ENCODE results near the gene ZNF197. TPM values are rescaled to one million over a fixed set of nuclear protein-coding genes. Genes with fewer than 3 reads are reported as not detected.

Gene ZNF197
- total RNA-seq = 16.6 and 17.5 TPM in 2 replicates

GRCh38 chr3:44624749-44625480 is at the start of gene ZNF197:
Gene ZNF197, plus strand, starts transcription at chr3:44625036. Its CDS starts 4,119 bp downstream, at chr3:44629155.

DNA sequence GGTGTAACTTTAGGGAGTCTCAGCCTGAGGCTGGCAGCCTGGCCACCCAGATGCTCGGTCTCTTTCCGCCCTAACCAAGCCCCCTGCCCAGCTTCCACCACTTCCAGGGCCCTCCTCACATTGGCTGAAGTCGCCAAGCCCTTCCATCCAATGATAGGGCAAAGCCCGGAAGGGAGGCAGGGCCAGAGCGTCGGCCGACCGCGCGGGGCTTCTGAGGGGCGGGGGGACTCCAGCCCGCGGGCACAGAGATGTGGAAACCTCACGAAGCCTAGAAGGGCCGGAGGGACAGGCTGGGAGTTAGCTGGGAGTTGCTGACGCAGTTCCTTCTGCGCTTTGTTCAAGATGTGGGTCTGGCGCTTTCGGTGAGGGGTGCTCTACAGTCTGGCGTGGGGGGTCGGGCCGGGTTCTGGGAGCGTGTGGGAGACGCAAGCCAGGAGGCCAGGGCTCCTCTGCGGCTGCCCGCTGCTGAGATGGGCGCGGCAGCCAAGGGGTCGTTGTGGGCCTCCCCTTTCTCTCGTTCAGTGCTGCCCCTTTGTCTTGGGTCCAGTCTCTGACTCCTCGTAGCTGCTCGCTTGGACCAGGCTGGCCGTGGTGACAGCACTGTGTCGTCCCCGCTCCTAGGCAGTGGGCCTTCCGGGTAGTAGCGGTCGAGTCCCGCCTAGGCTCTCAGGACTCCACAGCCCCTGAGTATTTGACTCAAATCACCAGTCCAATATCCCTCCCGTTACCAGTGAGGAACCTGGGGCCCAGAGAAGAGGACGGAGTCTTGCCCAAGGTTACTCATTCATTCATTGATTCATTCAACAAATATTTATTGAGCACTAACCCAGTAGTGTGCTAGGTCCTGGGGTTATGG is 40.0 kb upstream of the ZNF197 start, which contains the start of gene ZNF660:
TSS of gene ZNF660 (plus strand) at position 319 of the 856 bp plus-strand sequence. CDS start 9,230 bp downstream, outside the sequence.

DNA sequence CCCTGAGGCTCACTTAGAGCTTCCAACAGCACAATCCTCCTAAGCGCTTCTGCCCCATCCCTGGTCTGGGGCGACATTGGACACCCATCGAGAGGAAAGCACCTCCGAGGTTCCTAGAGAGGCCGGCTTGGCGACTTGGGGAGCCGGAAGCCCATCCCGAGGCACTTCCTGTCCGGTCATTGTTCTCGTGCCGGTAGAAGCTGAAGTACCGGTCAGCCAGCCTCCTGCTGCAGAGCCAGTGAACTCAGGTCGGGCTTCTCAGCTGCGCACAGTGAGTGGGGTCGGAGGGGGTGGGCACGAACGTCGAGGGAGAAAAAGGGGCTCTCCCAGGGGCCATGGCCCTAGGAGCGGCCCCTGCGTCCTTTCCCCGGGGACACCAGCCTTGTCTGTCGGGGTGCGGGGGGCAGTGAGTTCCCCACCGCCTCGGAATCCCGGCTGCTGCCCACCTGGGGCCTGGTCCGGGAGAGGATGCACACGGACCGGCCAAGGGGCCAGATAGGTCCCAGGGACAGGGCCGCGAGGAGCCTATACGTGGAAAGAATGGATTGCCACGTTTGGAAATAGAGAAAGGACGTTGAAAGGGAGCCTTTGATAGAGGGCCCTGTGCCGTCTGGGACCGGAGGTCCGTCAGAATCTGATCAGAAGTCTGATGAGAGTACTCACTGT is 23.9 kb downstream of the ZNF197 start, which contains the start of gene ZNF35:
TSS of gene ZNF35 (plus strand) at position 169 of the 666 bp plus-strand sequence. CDS start 2,336 bp downstream, outside the sequence.

Other genes starting within 250 kb of the ZNF197 start
- 5.5 and 7.4 TPM in 2 replicates for gene ZNF445, start 147.4 kb upstream of the ZNF197 start, total RNA-seq
- gene ZKSCAN7, start 69.8 kb upstream of the ZNF197 start, total RNA-seq = 7.8 and 9.4 TPM in 2 replicates
- gene ZNF660, start 40.1 kb upstream of the ZNF197 start, total RNA-seq = 2.1 and 2.6 TPM in 2 replicates
- gene ZNF35, start 23.7 kb downstream of the ZNF197 start, total RNA-seq = 9.5 and 11.0 TPM in 2 replicates
- gene ZNF502, start 87.6 kb downstream of the ZNF197 start, total RNA-seq = 3.4 and 3.7 TPM in 2 replicates
- gene ZNF501, start 104.6 kb downstream of the ZNF197 start, total RNA-seq = 4.0 and 5.4 TPM in 2 replicates
- 15.8 and 16.6 TPM in 2 replicates for gene KIAA1143, start 136.6 kb downstream of the ZNF197 start, total RNA-seq
- gene KIF15, start 136.8 kb downstream of the ZNF197 start, total RNA-seq = 1.5 and 1.8 TPM in 2 replicates
- 22.8 and 28.2 TPM in 2 replicates for gene TMEM42, start 236.9 kb downstream of the ZNF197 start, total RNA-seq
- gene TGM4, start 249.6 kb downstream of the ZNF197 start, total RNA-seq = not detected in 2 replicates